ENCODE measurements around the gene CYP3A4. TPM values are rescaled to one million over a fixed set of nuclear protein-coding genes. Genes with fewer than 3 reads are reported as not detected.
"Not testable (repeated sequence)": the region's sequence is repeated elsewhere in the genome, so short reads cannot be mapped to it uniquely, and the experiment has no call there.

CYP3A4 gene
- total and polyA plus RNA-seq, 8 donors = 0.31 to 23.5 (median 1.7) TPM; not detected in 5

DNA sequence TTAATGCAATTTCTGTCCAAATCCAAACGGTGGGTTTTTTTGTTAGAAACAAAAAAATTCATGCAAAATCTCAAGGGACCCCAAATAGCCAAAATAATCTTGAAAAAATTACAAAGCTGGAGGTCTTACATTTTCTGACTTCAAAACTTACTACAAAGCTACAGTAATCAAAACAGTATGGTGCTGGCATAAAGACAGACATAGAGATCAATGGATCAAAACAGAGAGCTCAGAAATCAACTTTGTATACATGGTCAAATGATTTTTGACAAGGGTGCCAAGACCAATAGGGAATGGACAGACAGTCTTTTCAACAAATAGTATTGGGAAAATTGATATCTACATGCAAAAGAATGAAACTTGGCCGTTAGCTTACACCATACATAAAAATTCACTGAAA lies 21.7 kb upstream of the CYP3A4 start:
- intact Hi-C loops (cut with DNase I; ENCODE audit: low total_unique reads) = no loop called here
- H3K27ac ChIP-seq = no peak overlapping the region
- H3K4me3 ChIP-seq = no peak overlapping the region
- no peaks in the 10 kb centered on the region for H3K4me1 ChIP-seq
- H3K36me3 ChIP-seq = no peaks in the 10 kb centered on the region
- TF ChIP-seq POLR2A (IDR thresholded peaks at IDR 0.05) (no peak), POLR2AphosphoS5 (IDR thresholded peaks at IDR 0.05) (no peak), CTCF (IDR thresholded peaks at IDR 0.05) (no peak), EP300 (IDR thresholded peaks at IDR 0.05) (no peak)
- H3K27me3 ChIP-seq = peaks cover 0 to 5% (median 0%) of the 10 kb centered on the region in 3 donors
- DNase-seq = no peak
- 82 to 93% (median 90%) methylated on average over 2 of the region's 2 CpGs for WGBS, 5 donors
- peaks cover 0 to 20% (median 6%) of the 10 kb centered on the region in 4 donors for H3K9me3 ChIP-seq

DNA sequence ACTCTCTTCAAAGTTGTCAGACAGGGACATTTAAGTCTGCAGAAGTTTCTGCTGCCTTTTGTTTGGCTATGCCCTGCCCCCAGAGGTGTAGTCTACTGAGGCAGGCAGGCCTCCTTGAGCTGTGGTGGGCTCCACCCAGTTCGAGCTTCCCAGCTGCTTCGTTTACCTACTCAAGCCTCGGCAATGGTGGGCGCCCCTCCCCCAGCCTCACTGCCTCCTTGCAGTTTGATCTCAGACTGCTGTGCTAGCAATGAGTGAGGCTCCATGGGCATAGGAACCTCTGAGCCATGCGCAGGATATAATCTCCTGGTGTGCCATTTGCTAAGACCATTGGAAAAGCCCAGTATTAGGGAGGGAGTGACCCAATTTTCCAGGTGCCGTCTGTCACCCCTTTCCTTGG lies 19.1 kb upstream of the CYP3A4 start:
- intact Hi-C loops (cut with DNase I; ENCODE audit: low total_unique reads); H3K36me3 ChIP-seq; H3K4me3 ChIP-seq; H3K27me3 ChIP-seq; DNase-seq; H3K4me1 ChIP-seq; H3K27ac ChIP-seq: not testable (repeated sequence)
- WGBS, 5 donors = 75 to 80% (median 76%) methylated on average over 6 of the region's 6 CpGs
- H3K9me3 ChIP-seq = peaks cover 0 to 20% (median 6%) of the 10 kb centered on the region in 4 donors

- H3K36me3 ChIP-seq; H3K4me3 ChIP-seq; H3K27me3 ChIP-seq; H3K27ac ChIP-seq; intact Hi-C loops (cut with DNase I; ENCODE audit: low total_unique reads); DNase-seq; H3K4me1 ChIP-seq: not testable (repeated sequence)
- H3K9me3 ChIP-seq = peaks cover 0 to 20% (median 6%) of the 10 kb centered on the region in 4 donors
- 68 to 93% (median 85%) methylated on average over 2 to 3 of the region's 3 CpGs for WGBS, 5 donors
These were observed 17.4 kb upstream of the CYP3A4 start for GRCh38 chr7:99801407-99801806.

- Histone ChIP-seq H3K36me3 (no peaks in the 10 kb centered on the region), H3K4me1 (peaks cover 0 to 7% (median 2%) of the 10 kb centered on the region in 4 donors), H3K9me3 (peaks cover 0 to 10% (median 4%) of the 10 kb centered on the region in 4 donors), H3K4me3 (no peak overlapping the region), H3K27me3 (peaks cover 0 to 5% (median 0%) of the 10 kb centered on the region in 3 donors), H3K27ac (no peak overlapping the region)
- no peak for TF ChIP-seq EP300 (IDR thresholded peaks at IDR 0.05)
- TF ChIP-seq POLR2A (IDR thresholded peaks at IDR 0.05) = no peak
- no peak for TF ChIP-seq CTCF (IDR thresholded peaks at IDR 0.05)
- TF ChIP-seq POLR2AphosphoS5 (IDR thresholded peaks at IDR 0.05) = no peak
- intact Hi-C loops (cut with DNase I; ENCODE audit: low total_unique reads) = no loop called here
- DNase-seq = no peak
- WGBS, 5 donors = 76 to 93% (median 83%) methylated on average over 2 of the region's 2 CpGs
These were observed 15.0 kb upstream of the CYP3A4 start for GRCh38 chr7:99798972-99799371.

GRCh38 chr7:99795864-99796263 lies 11.9 kb upstream of the CYP3A4 start:
- H3K36me3 ChIP-seq; H3K27ac ChIP-seq; DNase-seq; intact Hi-C loops (cut with DNase I; ENCODE audit: low total_unique reads); H3K4me3 ChIP-seq; H3K9me3 ChIP-seq; H3K27me3 ChIP-seq; H3K4me1 ChIP-seq: not testable (repeated sequence)
- 46 to 98% (median 84%) methylated on average over 2 of the region's 2 CpGs for WGBS, 5 donors

- intact Hi-C loops (cut with DNase I; ENCODE audit: low total_unique reads) = no loop called here
- WGBS, 5 donors = 53 to 69% (median 60%) methylated on average over 12 of the region's 12 CpGs
- no peaks in the 10 kb centered on the region for H3K9me3 ChIP-seq
- no peak overlapping the region for H3K4me3 ChIP-seq
- H3K36me3 ChIP-seq = no peaks in the 10 kb centered on the region
- TF ChIP-seq POLR2AphosphoS5 (IDR thresholded peaks at IDR 0.05) (no peak), CTCF (IDR thresholded peaks at IDR 0.05) (no peak)
- H3K27me3 ChIP-seq = no peaks in the 10 kb centered on the region
- peaks cover 0 to 7% (median 2%) of the 10 kb centered on the region in 4 donors for H3K4me1 ChIP-seq
- no peak overlapping the region for H3K27ac ChIP-seq
- DNase-seq = peak in 1 of 2 donors; percentile 16
These were observed 10.9 kb upstream of the CYP3A4 start for GRCh38 chr7:99794585-99795502.
